ENCODE data around the gene PFN4.

Gene PFN4

GRCh38 chr2:24076849-24077534, 46.1 kb downstream of the PFN4 start:
- DNase-seq = peak; percentile 60

GRCh38 chr2:24075915-24076848, 47.0 kb downstream of the PFN4 start, which contains the start of gene SF3B6:
Gene SF3B6, minus strand, starts transcription at chr2:24076326. Its CDS starts 97 bp downstream, at chr2:24076229.
- DNase-seq = peak; percentile 98

- no peak for DNase-seq
Measured at GRCh38 chr2:24075259-24075658, 47.9 kb downstream of the PFN4 start.

- DNase-seq = no peak
Measured at GRCh38 chr2:24073816-24074215, 49.3 kb downstream of the PFN4 start.

GRCh38 chr2:24072259-24072658, 50.9 kb downstream of the PFN4 start:
- no peak for DNase-seq

- DNase-seq = no peak
Measured at GRCh38 chr2:24065341-24065740, 57.8 kb downstream of the PFN4 start.

Measured in NCI-H69 (cell line).